Mucosa of descending colon (tissue), 3 donors: ENCODE measurements around the gene TMEM132E. TPM values are rescaled to one million over a fixed set of nuclear protein-coding genes. Genes with fewer than 3 reads are reported as not detected.

Experiments used
- ATAC-seq: fragments of 200-7000 bp; cut with Tn5 transposase; one replicate; pipeline ENCODE4 v1.9.1; 2020; ENCODE audit warnings: mild to moderate bottlenecking, moderate library complexity
- DNase-seq, 3 donors: peaks; one replicate each; pipeline ENCODE4 v3.0.0-alpha.2; 2020
- H3K36me3 ChIP-seq: fragments of 200-600 bp; one replicate; pipeline ENCODE4 v1.8.0; 2021; ENCODE audit warnings: low read depth, mild to moderate bottlenecking
- H3K4me1 ChIP-seq: fragments of 200-600 bp; one replicate; pipeline ENCODE4 v1.8.0; 2021; ENCODE audit warnings: low read depth, mild to moderate bottlenecking
- H3K4me3 ChIP-seq: fragments of 200-600 bp; one replicate; pipeline ENCODE4 v1.8.0; 2021; ENCODE audit warnings: mild to moderate bottlenecking
- H3K9me3 ChIP-seq: fragments of 200-600 bp; one replicate; pipeline ENCODE4 v1.8.0; 2021; ENCODE audit warnings: mild to moderate bottlenecking
- intact Hi-C, 2 donors: fragments of 100-400 bp; cut with DNase I in 1 of 2; cut with micrococcal nuclease in 1 of 2; formaldehyde crosslinking; loops; one replicate each; pipeline versions ENCODE4 v1.11.0 to v1.11.1; 2022; cut with DNase I, micrococcal nuclease
- total RNA-seq, 3 donors: library from RNA; stranded (reverse); fragmentation: NEBNext Ultra II Directional in 2 of 3; extraction: Animal tissue kit (Norgen Biotek cat#: 25700) in 2 of 3; gene quantifications; one replicate each; pipeline versions ENCODE4 v1.2.1 to v1.2.4, GENCODE V29; 2021 to 2023
- TF ChIP-seq, protein P1 (sequence below): fragments of 200-600 bp; IDR thresholded peaks from one replicate; pipeline ENCODE4 v1.8.0; 2022; ENCODE audit warnings: antibody characterized with exemption, mild to moderate bottlenecking
- donor health status: DM: no; HTN: no; CAD: no; lungs with moderate emphysema.
- donor health status: DM: no; HTN: no; CAD: no.
- donor health status: DM: no; HTN: yes; CAD: no.

TMEM132E gene
- total RNA-seq, 3 donors from 2014 or later = 0.10 to 0.13 TPM; not detected in 1

DNA sequence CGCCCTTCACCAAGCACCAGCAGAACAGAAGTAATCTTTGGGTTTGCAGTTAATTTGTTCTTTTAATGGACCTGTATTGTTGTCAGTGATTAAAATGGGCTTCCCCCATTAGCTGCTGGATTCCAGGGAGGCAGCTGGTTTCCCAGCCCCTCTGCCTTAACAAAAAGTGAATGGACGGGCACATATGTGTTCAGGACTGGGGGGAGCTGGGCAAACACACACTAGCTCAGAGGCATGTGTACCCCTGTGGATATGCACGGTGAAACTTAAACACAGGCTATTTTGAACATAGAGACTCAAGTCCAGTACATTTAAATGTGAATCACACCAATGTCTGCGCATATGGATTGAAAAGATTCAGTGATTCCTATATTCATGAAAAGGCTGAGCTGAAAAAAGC lies 25.5 kb upstream of the TMEM132E start:
- H3K4me1 ChIP-seq = no peaks in the 10 kb centered on the region
- H3K4me3 ChIP-seq = no peak overlapping the region
- DNase-seq = no peak
- TF ChIP-seq, protein P1, sequence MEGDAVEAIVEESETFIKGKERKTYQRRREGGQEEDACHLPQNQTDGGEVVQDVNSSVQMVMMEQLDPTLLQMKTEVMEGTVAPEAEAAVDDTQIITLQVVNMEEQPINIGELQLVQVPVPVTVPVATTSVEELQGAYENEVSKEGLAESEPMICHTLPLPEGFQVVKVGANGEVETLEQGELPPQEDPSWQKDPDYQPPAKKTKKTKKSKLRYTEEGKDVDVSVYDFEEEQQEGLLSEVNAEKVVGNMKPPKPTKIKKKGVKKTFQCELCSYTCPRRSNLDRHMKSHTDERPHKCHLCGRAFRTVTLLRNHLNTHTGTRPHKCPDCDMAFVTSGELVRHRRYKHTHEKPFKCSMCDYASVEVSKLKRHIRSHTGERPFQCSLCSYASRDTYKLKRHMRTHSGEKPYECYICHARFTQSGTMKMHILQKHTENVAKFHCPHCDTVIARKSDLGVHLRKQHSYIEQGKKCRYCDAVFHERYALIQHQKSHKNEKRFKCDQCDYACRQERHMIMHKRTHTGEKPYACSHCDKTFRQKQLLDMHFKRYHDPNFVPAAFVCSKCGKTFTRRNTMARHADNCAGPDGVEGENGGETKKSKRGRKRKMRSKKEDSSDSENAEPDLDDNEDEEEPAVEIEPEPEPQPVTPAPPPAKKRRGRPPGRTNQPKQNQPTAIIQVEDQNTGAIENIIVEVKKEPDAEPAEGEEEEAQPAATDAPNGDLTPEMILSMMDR = no peak
- no peaks in the 10 kb centered on the region for H3K9me3 ChIP-seq
- intact Hi-C loops = no loop called here
- ATAC-seq = no peak
- H3K36me3 ChIP-seq = no peaks in the 10 kb centered on the region

DNA sequence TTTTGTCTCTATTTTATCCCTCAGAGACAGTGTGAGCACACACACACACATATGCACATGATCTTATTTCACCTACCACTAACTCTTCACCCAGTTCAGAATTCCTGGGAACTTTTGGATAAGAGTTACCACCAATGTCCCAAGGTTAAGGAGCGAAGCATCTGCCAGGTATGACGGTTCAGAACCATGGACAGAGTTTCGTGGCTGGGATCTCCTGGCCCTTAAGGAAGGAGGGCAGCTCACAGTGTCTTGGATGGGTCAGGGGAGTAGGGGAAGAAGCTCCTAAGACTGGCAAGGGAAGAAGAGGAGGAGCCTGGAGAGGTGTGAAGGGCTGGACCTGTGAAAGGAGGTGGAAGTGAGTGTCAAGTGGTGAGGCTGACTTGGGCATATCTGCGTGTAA lies 23.0 kb upstream of the TMEM132E start:
- intact Hi-C loops = no loop called here
- DNase-seq (peak in 1 of 3 donors; percentile 10), ATAC-seq (no peak)
- no peaks in the 10 kb centered on the region for H3K4me1 ChIP-seq
- TF ChIP-seq, protein P1 = no peak
- H3K9me3 ChIP-seq = no peaks in the 10 kb centered on the region
- no peaks in the 10 kb centered on the region for H3K36me3 ChIP-seq
- no peak overlapping the region for H3K4me3 ChIP-seq

DNA sequence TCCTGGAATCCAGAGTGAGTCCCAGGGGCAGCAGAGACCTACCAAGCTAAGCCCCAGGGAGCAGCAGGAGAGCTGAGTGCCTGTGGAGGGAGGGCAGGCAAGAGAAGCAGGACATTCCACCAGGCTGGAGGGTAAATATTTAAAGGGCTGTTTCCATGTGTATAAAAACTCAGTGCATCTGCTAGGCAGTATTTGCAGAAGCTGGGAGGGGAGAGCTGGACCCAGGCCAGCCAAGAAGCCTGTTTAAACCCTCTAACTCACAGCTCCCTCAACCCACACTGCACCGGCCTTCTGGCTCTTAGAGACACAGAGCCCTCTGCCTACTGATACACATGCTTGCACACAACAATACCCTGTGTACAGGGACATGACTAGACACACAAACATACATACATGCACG lies 22.5 kb upstream of the TMEM132E start:
- ATAC-seq = peak; percentile 38

DNA sequence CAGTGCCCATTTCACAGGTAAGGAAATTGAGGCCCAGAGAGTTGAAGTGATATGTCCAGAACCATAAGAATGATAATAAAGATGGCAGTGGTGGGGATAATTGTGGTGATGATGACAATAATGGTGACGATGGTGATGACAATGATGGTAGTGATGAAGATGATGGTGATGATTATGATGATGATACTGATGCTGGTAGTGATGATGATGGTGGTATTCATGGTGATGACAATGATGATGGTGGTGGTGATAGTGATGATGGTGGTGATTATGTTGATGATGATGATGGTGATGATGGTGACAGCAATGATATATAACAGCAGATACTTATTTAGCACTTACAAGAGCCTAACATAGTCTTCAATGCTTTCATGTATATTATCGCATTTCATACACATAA lies 18.1 kb upstream of the TMEM132E start:
- DNase-seq (no peak), ATAC-seq (no peak)
- H3K4me3 ChIP-seq = no peak overlapping the region
- no peaks in the 10 kb centered on the region for H3K9me3 ChIP-seq
- TF ChIP-seq, protein P1 = no peak
- H3K36me3 ChIP-seq = no peaks in the 10 kb centered on the region
- intact Hi-C loops = loop anchor here in 1 of 2 donors (10.0 kb wide), 2 partner anchors 63 to 573 kb away; no protein-coding TSS in a partner anchor
- H3K4me1 ChIP-seq = no peaks in the 10 kb centered on the region

More for the DNA sequence above, 22.5 kb upstream of the TMEM132E start:
- TF ChIP-seq, protein P1 = no peak
- peak in 1 of 3 donors; percentile 25 for DNase-seq
- Histone ChIP-seq H3K4me1 (no peaks in the 10 kb centered on the region), H3K4me3 (no peak overlapping the region), H3K9me3 (no peaks in the 10 kb centered on the region), H3K36me3 (no peaks in the 10 kb centered on the region)
- intact Hi-C loops = no loop called here

DNA sequence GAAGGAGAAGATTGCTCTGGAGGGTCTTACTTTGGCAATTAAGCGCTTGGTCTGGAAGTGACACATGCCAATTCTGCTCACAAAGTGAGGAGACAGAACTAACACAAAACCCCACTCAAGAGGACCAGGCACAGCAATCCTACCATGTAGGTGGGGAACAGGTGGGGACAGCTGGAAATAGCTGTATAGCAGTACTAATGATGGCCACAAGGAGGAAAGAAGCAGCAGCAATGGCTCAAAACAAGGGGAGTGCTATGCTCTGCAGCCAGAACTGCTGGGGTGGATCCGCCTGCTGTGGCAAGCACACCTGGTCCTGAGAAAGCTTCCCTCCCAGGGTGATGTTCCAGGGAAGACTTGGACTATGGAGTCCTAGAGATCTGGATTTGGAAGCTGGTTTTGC lies 17.0 kb upstream of the TMEM132E start:
- Histone ChIP-seq H3K4me3 (no peak overlapping the region), H3K4me1 (no peaks in the 10 kb centered on the region), H3K9me3 (no peaks in the 10 kb centered on the region), H3K36me3 (no peaks in the 10 kb centered on the region)
- DNase-seq (no peak), ATAC-seq (no peak)
- TF ChIP-seq, protein P1 = no peak
- intact Hi-C loops = loop anchor here in 1 of 2 donors (10.0 kb wide), 2 partner anchors 62 to 572 kb away; no protein-coding TSS in a partner anchor

DNA sequence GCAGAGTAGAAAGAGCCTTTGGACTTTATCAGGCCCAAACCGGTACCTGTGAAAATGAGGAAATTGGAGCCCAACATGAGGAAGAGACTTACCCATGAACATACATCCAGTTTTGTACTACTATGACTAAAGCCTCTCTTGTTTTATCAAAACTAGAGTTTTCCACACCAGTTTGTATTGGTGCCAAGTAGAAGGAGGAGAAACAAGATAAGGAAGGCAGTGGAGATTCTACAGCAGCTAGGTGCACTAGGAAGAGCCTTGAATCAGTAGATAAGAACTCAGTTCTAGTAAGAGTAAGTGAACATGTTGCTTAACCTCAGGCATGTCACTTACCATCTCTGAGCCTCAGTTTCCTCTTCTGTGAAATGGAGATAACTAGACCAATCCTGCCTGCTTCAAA lies 13.7 kb upstream of the TMEM132E start:
- H3K4me3 ChIP-seq = no peak overlapping the region
- H3K4me1 ChIP-seq = no peaks in the 10 kb centered on the region
- DNase-seq = no peak
- no peak for ATAC-seq
- intact Hi-C loops = loop anchor here in 1 of 2 donors (10.0 kb wide), 2 partner anchors 59 to 569 kb away; no protein-coding TSS in a partner anchor
- no peaks in the 10 kb centered on the region for H3K36me3 ChIP-seq
- H3K9me3 ChIP-seq = no peaks in the 10 kb centered on the region
- TF ChIP-seq, protein P1 = no peak
